Lower lobe of right lung (tissue), 2 donors: ENCODE data around the gene RALGPS1. TPM values are rescaled to one million over a fixed set of nuclear protein-coding genes. Genes with fewer than 3 reads are reported as not detected.

Experiments
- ATAC-seq, 2 donors: fragments of 200-7000 bp; cut with Tn5 transposase; one replicate each; pipeline ENCODE4 v1.9.1; 2020 to 2022; ENCODE audit warnings: mild to moderate bottlenecking in 2 of 2, moderate library complexity in 2 of 2
- DNase-seq: peaks from one replicate; pipeline ENCODE4 v3.0.0-alpha.2; 2020
- H3K27ac ChIP-seq: fragments of 200-600 bp; one replicate; pipeline ENCODE4 v1.8.0; 2022
- H3K27me3 ChIP-seq: fragments of 200-600 bp; one replicate; pipeline ENCODE4 v1.8.0; 2022; ENCODE audit warnings: low read depth
- H3K36me3 ChIP-seq: fragments of 200-600 bp; one replicate; pipeline ENCODE4 v1.8.0; 2022; ENCODE audit warnings: mild to moderate bottlenecking
- H3K4me1 ChIP-seq: fragments of 200-600 bp; one replicate; pipeline ENCODE4 v1.8.0; 2022
- H3K4me3 ChIP-seq: fragments of 200-600 bp; one replicate; pipeline ENCODE4 v1.8.0; 2022; ENCODE audit warnings: mild to moderate bottlenecking
- H3K9me3 ChIP-seq: fragments of 200-600 bp; one replicate; pipeline ENCODE4 v1.8.0; 2022
- intact Hi-C: fragments of 100-400 bp; cut with DNase I; formaldehyde crosslinking; loops from one replicate; pipeline ENCODE4 v1.11.0; 2022
- total RNA-seq: library from RNA; stranded (reverse); fragmentation: NEBNext Ultra II Directional; extraction: Animal tissue kit (Norgen Biotek cat#: 25700); gene quantifications from one replicate; pipeline ENCODE4 v1.2.1, GENCODE V29; 2021
- TF ChIP-seq, protein P1 (sequence below): fragments of 200-600 bp; IDR thresholded peaks from one replicate; pipeline ENCODE4 v1.8.0; 2022; ENCODE audit warnings: antibody characterized with exemption, mild to moderate bottlenecking
- donor health status: DM: no; HTN: yes; CAD: no; lungs with severe emphysema.

Gene RALGPS1
- total RNA-seq, 1 donor from 2014 or later, result 17.6 TPM

GRCh38 chr9:126981218-126981617, 66.6 kb downstream of the RALGPS1 start:
- no peaks in the 10 kb centered on the region for H3K9me3 ChIP-seq
- no peak overlapping the region for H3K27ac ChIP-seq
- TF ChIP-seq, protein P1, sequence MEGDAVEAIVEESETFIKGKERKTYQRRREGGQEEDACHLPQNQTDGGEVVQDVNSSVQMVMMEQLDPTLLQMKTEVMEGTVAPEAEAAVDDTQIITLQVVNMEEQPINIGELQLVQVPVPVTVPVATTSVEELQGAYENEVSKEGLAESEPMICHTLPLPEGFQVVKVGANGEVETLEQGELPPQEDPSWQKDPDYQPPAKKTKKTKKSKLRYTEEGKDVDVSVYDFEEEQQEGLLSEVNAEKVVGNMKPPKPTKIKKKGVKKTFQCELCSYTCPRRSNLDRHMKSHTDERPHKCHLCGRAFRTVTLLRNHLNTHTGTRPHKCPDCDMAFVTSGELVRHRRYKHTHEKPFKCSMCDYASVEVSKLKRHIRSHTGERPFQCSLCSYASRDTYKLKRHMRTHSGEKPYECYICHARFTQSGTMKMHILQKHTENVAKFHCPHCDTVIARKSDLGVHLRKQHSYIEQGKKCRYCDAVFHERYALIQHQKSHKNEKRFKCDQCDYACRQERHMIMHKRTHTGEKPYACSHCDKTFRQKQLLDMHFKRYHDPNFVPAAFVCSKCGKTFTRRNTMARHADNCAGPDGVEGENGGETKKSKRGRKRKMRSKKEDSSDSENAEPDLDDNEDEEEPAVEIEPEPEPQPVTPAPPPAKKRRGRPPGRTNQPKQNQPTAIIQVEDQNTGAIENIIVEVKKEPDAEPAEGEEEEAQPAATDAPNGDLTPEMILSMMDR, result no peak
- H3K4me3 ChIP-seq, result no peak overlapping the region
- no peak for DNase-seq
- no peaks in the 10 kb centered on the region for H3K27me3 ChIP-seq
- ATAC-seq, result no peak
- H3K4me1 ChIP-seq, result peaks cover 19% of the 10 kb centered on the region
- no peaks in the 10 kb centered on the region for H3K36me3 ChIP-seq
- intact Hi-C loops, result no loop called here

GRCh38 chr9:126982215-126983002, 67.8 kb downstream of the RALGPS1 start:
- ATAC-seq (no peak), DNase-seq (no peak)
- intact Hi-C loops, result no loop called here
- Histone ChIP-seq H3K27me3 (no peaks in the 10 kb centered on the region), H3K36me3 (no peaks in the 10 kb centered on the region), H3K27ac (no peak overlapping the region), H3K9me3 (no peaks in the 10 kb centered on the region), H3K4me3 (no peak overlapping the region), H3K4me1 (peaks cover 30% of the 10 kb centered on the region)
- TF ChIP-seq, protein P1, result no peak

GRCh38 chr9:126983767-126984166, 69.2 kb downstream of the RALGPS1 start:
- no peaks in the 10 kb centered on the region for H3K36me3 ChIP-seq
- H3K27ac ChIP-seq, result no peak overlapping the region
- TF ChIP-seq, protein P1, result no peak
- no peak overlapping the region for H3K4me3 ChIP-seq
- H3K4me1 ChIP-seq, result peaks cover 30% of the 10 kb centered on the region
- H3K27me3 ChIP-seq, result no peaks in the 10 kb centered on the region
- intact Hi-C loops, result no loop called here
- no peak for ATAC-seq
- no peaks in the 10 kb centered on the region for H3K9me3 ChIP-seq
- DNase-seq, result no peak

DNA sequence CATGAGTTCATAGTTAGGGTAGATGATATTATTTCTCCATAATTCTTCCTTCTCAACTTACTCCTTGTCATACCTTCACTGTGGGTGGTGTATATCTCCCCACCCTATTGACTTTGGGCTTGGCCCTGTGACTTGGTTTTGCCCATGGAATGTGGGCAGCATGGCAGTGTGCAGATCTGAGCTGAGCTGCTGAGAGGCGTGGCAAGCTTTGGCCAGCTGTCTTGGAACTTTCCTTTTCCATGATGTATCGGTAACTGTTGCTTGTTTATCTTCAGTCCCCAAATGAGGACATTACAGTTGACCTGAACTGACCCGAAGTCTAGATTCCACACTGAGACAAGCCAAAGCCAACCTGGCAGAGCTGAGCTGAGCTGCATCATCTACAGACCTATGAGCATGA, 70.4 kb downstream of the RALGPS1 start:
- TF ChIP-seq, protein P1, result no peak
- H3K27me3 ChIP-seq, result no peaks in the 10 kb centered on the region
- peaks cover 30% of the 10 kb centered on the region for H3K4me1 ChIP-seq
- H3K9me3 ChIP-seq, result no peaks in the 10 kb centered on the region
- DNase-seq, result no peak
- peak in 1 of 2 donors; percentile 34 for ATAC-seq
- no peak overlapping the region for H3K4me3 ChIP-seq
- no peaks in the 10 kb centered on the region for H3K36me3 ChIP-seq
- H3K27ac ChIP-seq, result no peak overlapping the region
- intact Hi-C loops, result no loop called here

- no peak overlapping the region for H3K4me3 ChIP-seq
- no peaks in the 10 kb centered on the region for H3K36me3 ChIP-seq
- peaks cover 35% of the 10 kb centered on the region for H3K4me1 ChIP-seq
- DNase-seq, result peak; percentile 77
- H3K27ac ChIP-seq, result peak overlapping the region; percentile 15
- intact Hi-C loops, result no loop called here
- TF ChIP-seq, protein P1, result no peak
- no peaks in the 10 kb centered on the region for H3K27me3 ChIP-seq
- no peaks in the 10 kb centered on the region for H3K9me3 ChIP-seq
- peak; percentile 82 to 85 for ATAC-seq
These were observed 71.4 kb downstream of the RALGPS1 start for GRCh38 chr9:126985870-126986498.
